MM.1S (cell line): ENCODE measurements around the gene LCE2A.

Experiments used
- EZH2 ChIP-seq: fragments of 300-600 bp; sonication (generic); optimal IDR thresholded peaks from 2 replicates; pipeline ENCODE3; 2017; ENCODE audit warnings: low read depth, mild to moderate bottlenecking, antibody characterized with exemption, low read length, mixed read lengths
- EZH2phosphoT487 ChIP-seq: fragments of 300-600 bp; sonication (generic); IDR thresholded peaks from 2 replicates; pipeline ENCODE4 v1.6.1; 2018; ENCODE audit warnings: antibody characterized with exemption, low read length
- TF ChIP-seq, protein P1 (sequence below): fragments of 300-600 bp; sonication (generic); IDR thresholded peaks from 2 replicates; pipeline ENCODE4 v1.5.1; 2016; ENCODE audit warnings: antibody characterized with exemption, low read length, mixed read lengths

DNA sequence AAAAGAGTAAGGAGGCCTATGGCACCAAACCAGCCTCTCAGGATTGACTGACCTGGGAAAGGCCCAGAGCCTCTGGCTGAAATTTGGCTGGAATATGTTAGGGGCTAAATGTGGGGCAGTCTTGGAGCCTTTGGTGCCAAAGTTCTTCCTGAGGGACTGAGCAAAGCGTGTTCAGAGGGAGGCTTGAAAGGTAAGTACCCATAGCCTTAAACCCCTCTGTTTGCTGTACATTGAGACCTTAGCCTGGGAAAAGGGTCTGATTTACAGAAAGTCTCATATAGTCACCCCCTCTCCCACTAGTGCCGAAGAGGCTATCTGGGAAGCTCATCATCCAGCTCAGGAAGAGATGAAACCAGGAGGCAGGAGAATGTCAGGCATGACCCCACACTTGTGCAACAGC is 9.7 kb downstream of the LCE2A start, which contains the start of gene LCE4A:
- no peak for TF ChIP-seq EZH2phosphoT487
- TF ChIP-seq, protein P1, sequence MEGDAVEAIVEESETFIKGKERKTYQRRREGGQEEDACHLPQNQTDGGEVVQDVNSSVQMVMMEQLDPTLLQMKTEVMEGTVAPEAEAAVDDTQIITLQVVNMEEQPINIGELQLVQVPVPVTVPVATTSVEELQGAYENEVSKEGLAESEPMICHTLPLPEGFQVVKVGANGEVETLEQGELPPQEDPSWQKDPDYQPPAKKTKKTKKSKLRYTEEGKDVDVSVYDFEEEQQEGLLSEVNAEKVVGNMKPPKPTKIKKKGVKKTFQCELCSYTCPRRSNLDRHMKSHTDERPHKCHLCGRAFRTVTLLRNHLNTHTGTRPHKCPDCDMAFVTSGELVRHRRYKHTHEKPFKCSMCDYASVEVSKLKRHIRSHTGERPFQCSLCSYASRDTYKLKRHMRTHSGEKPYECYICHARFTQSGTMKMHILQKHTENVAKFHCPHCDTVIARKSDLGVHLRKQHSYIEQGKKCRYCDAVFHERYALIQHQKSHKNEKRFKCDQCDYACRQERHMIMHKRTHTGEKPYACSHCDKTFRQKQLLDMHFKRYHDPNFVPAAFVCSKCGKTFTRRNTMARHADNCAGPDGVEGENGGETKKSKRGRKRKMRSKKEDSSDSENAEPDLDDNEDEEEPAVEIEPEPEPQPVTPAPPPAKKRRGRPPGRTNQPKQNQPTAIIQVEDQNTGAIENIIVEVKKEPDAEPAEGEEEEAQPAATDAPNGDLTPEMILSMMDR, result no peak
- TF ChIP-seq EZH2, result no peak
